ENCODE results near the gene SMARCD1. TPM values are rescaled to one million over a fixed set of nuclear protein-coding genes. Genes with fewer than 3 reads are reported as not detected.

The SMARCD1 gene
- total and polyA plus RNA-seq, 2 experiments from 2014 or later: 124 to 287 TPM

- TF ChIP-seq ZNF462 (CRISPR knock-in tag; IDR thresholded peaks at IDR 0.05) (no peak), EZH2 (IDR thresholded peaks at IDR 0.05; ENCODE audit: low read depth, unreplicated experiment) (no peak), STAT1 (IDR thresholded peaks at IDR 0.05; ENCODE audit: unreplicated experiment) (no peak), REST (IDR thresholded peaks at IDR 0.05; ENCODE audit: unreplicated experiment) (no peak), ETS1 (IDR thresholded peaks at IDR 0.05) (no peak), ZNF114 (CRISPR knock-in tag; IDR thresholded peaks at IDR 0.05) (no peak), CREB1 (CRISPR knock-in tag; IDR thresholded peaks at IDR 0.05; ENCODE audit: low read depth) (no peak), POLR2AphosphoS5 (IDR thresholded peaks at IDR 0.05; ENCODE audit: low read depth) (no peak)
- Histone ChIP-seq H3K79me2 (replicated peaks; ENCODE audit: insufficient read depth) (peaks cover 18% of the 10 kb centered on the region), H3K4me1 (ENCODE audit: insufficient read depth) (no peaks in the 10 kb centered on the region; the same call in 1 of the 2 replicates), H3K36me3 (ENCODE audit: insufficient read depth) (peaks cover 78% of the 10 kb centered on the region), H3K27me3 (ENCODE audit: insufficient read depth) (no peaks in the 10 kb centered on the region), H3K27ac (ENCODE audit: low read depth) (no peak overlapping the region), H3K9me2 (ENCODE audit: insufficient read depth) (no peaks in the 10 kb centered on the region), H3K4me2 (no peak overlapping the region), H3K4me3 (no peak overlapping the region), H2AFZ (no peak overlapping the region), H3F3A (replicated peaks; ENCODE audit: low read depth) (peaks cover 31% of the 10 kb centered on the region), H4K20me1 (replicated peaks; ENCODE audit: insufficient read depth) (peaks cover 23% of the 10 kb centered on the region)
- Mint-ChIP-seq H3K36me3 (ENCODE audit: low read depth) (peaks cover 97% of the 10 kb centered on the region), H3K27ac (no peak overlapping the region), H3K9me3 (no peaks in the 10 kb centered on the region), H3K27me3 (ENCODE audit: insufficient read depth, low read depth, poor library complexity) (no peaks in the 10 kb centered on the region), H3K4me1 (peaks cover 14% of the 10 kb centered on the region; the same call in 2 of the 3 replicates), H3K4me3 (no peak overlapping the region)
- DNase-seq (ENCODE audit: low spot score) (no peak), ATAC-seq (no peak)
Measured at GRCh38 chr12:50090391-50090790, 5.2 kb downstream of the SMARCD1 start.
